Adrenal gland (tissue), 12 donors: ENCODE data around the gene NCBP1. TPM values are rescaled to one million over a fixed set of nuclear protein-coding genes. Genes with fewer than 3 reads are reported as not detected.

Experiments used
- DNase-seq, 7 donors: peaks; one replicate each; pipeline ENCODE4 v3.0.0-alpha.2; 2019 to 2020
- H3K27ac ChIP-seq, 5 donors: fragments of 200-600 bp; sonication (generic) in 4 of 5; 1 replicate in 3 of 5; 2 replicates in 2 of 5; pipeline versions ENCODE4 v1.5.1 to v1.8.0; 2016 to 2020; ENCODE audit warnings: mild to moderate bottlenecking in 1 of 5
- H3K27me3 ChIP-seq: fragments of 200-600 bp; 2 replicates; pipeline ENCODE4 v1.8.0; 2021
- H3K36me3 ChIP-seq, 2 donors: fragments of 200-600 bp; replicated peaks in 1 of 2; 1 replicate in 1 of 2; 2 replicates in 1 of 2; pipeline versions ENCODE4 v1.5.1 to v1.8.0; 2018 to 2022
- H3K4me1 ChIP-seq, 2 donors: fragments of 200-600 bp; replicated peaks in 1 of 2; 1 replicate in 1 of 2; 2 replicates in 1 of 2; pipeline versions ENCODE4 v1.5.1 to v1.8.0; 2018 to 2021
- H3K4me3 ChIP-seq, 4 donors: fragments of 200-600 bp; sonication (generic) in 3 of 4; one replicate each; pipeline ENCODE4 v1.5.1; 2016 to 2018
- H3K9me3 ChIP-seq, 3 donors: fragments of 200-600 bp; sonication (generic) in 1 of 3; replicated peaks in 1 of 3; 1 replicate in 2 of 3; 2 replicates in 1 of 3; pipeline versions ENCODE4 v1.5.1 to v1.8.0; 2016 to 2021
- CTCF ChIP-seq, 6 experiments: fragments of 450-650 bp in 4 of 6; fragments of 200-600 bp in 2 of 6; sonication (generic) in 1 of 6; IDR thresholded peaks; 1 replicate in 5 of 6; 2 replicates in 1 of 6; pipeline versions ENCODE4 v1.5.1 to v1.8.0; 2016 to 2021; ENCODE audit warnings: antibody characterized with exemption in 6 of 6, mild to moderate bottlenecking in 2 of 6, moderate library complexity in 1 of 6
- POLR2A ChIP-seq, 2 donors: fragments of 450-650 bp; IDR thresholded peaks; one replicate each; pipeline ENCODE4 v1.6.1; 2017; ENCODE audit warnings: antibody characterized with exemption in 2 of 2, mild to moderate bottlenecking in 2 of 2, moderate library complexity in 1 of 2
- WGBS, 4 donors: extraction: QIAGEN DNeasy Blood & Tissue Kit in 2 of 4; methylation state at CpG; one replicate each; pipeline versions ENCODE4 v1.1.5 to v1.1.7; 2013 to 2017; 5-methylcytosine and 5-hydroxymethylcytosine counted together
- intact Hi-C, 2 donors: fragments of 100-400 bp; cut with DNase I; formaldehyde crosslinking; loops; one replicate each; pipeline versions ENCODE4 v1.14.1 to v1.15.0; 2022 to 2023
- polyA plus RNA-seq, 3 donors: library from polyadenylated mRNA; stranded (reverse); fragments of 200-250 nt in 2 of 3; fragments of 350-450 nt in 1 of 3; fragmentation: Illumina TruSeq in 1 of 3; extraction: RNeasy Lipid Tissue Mini Kit (QIAGEN cat#74804) in 1 of 3; gene quantifications; one replicate each; pipeline ENCODE4 v1.2.3, GENCODE V29; 2013 to 2014
- total RNA-seq, 9 donors: library from RNA; depleted of rRNA in 4 of 9; stranded (reverse); fragments of >200 nt in 4 of 9; fragments of 120-200 nt in 1 of 9; fragmentation: NEBNext Ultra II Directional in 1 of 9; extraction: Animal tissue kit (Norgen Biotek cat#: 25700) in 1 of 9; gene quantifications; one replicate each; pipeline versions ENCODE4 v1.1.0 to v1.2.4, GENCODE V29; 2013 to 2023
- donor health status: healthy with polysubstance abuse.
- donor health status: Bipolar disorder and iron deficiency.
- donor health status: DM: yes; HTN: yes; CAD: no.
- donor health status: DM: no; HTN: no; CAD: no.
- donor health status: DM: no; HTN: no; CAD: no.
- donor health status: DM: yes; HTN: yes; CAD: no.

NCBP1 gene
- total and polyA plus RNA-seq, 12 donors = 7.8 to 26.1 (median 18.5) TPM

- no peak overlapping the region for H3K27ac ChIP-seq
- intact Hi-C loops = no loop called here
- 82 to 89% (median 87%) methylated on average over 3 of the region's 3 CpGs for WGBS, 4 donors
Measured at GRCh38 chr9:97638666-97639065, 5.0 kb downstream of the NCBP1 start.

GRCh38 chr9:97640325-97640724 is 6.7 kb downstream of the NCBP1 start:
- Histone ChIP-seq H3K27me3 (no peaks in the 10 kb centered on the region), H3K36me3 (peaks cover 0 to 31% of the 10 kb centered on the region in 2 donors), H3K4me1 (peaks cover 0 to 32% of the 10 kb centered on the region in 2 donors), H3K4me3 (no peak overlapping the region), H3K27ac (no peak overlapping the region), H3K9me3 (no peaks in the 10 kb centered on the region)
- TF ChIP-seq CTCF (IDR thresholded peaks at IDR 0.05) (no peak), POLR2A (IDR thresholded peaks at IDR 0.05) (no peak)
- DNase-seq = no peak
- intact Hi-C loops = no loop called here
- WGBS, 4 donors = 95 to 97% (median 96%) methylated on average over 2 of the region's 2 CpGs

More at GRCh38 chr9:97638666-97639065, 5.0 kb downstream of the NCBP1 start:
- DNase-seq = no peak
- peaks cover 0 to 42% of the 10 kb centered on the region in 2 donors for H3K4me1 ChIP-seq
- no peak overlapping the region for H3K4me3 ChIP-seq
- peaks cover 0 to 25% of the 10 kb centered on the region in 2 donors for H3K36me3 ChIP-seq
- no peak for TF ChIP-seq CTCF (IDR thresholded peaks at IDR 0.05)
- TF ChIP-seq POLR2A (IDR thresholded peaks at IDR 0.05) = no peak
- no peaks in the 10 kb centered on the region for H3K27me3 ChIP-seq
- no peaks in the 10 kb centered on the region for H3K9me3 ChIP-seq

GRCh38 chr9:97645720-97646119 is 12.1 kb downstream of the NCBP1 start:
- Histone ChIP-seq H3K4me1 (no peaks in the 10 kb centered on the region), H3K9me3 (no peaks in the 10 kb centered on the region), H3K36me3 (peaks cover 0 to 61% of the 10 kb centered on the region in 2 donors), H3K4me3 (no peak overlapping the region), H3K27ac (no peak overlapping the region), H3K27me3 (no peaks in the 10 kb centered on the region)
- TF ChIP-seq CTCF (IDR thresholded peaks at IDR 0.05) (no peak), POLR2A (IDR thresholded peaks at IDR 0.05) (no peak)
- DNase-seq = no peak
- intact Hi-C loops = no loop called here

GRCh38 chr9:97647996-97648395 is 14.4 kb downstream of the NCBP1 start:
- no peaks in the 10 kb centered on the region for H3K9me3 ChIP-seq
- intact Hi-C loops = no loop called here
- H3K4me3 ChIP-seq = no peak overlapping the region
- H3K27ac ChIP-seq = no peak overlapping the region
- WGBS, 4 donors = 90 to 97% (median 94%) methylated on average over 5 of the region's 5 CpGs
- TF ChIP-seq POLR2A (IDR thresholded peaks at IDR 0.05) (no peak), CTCF (IDR thresholded peaks at IDR 0.05) (no peak)
- H3K36me3 ChIP-seq = peaks cover 0 to 47% of the 10 kb centered on the region in 2 donors
- H3K27me3 ChIP-seq = no peaks in the 10 kb centered on the region
- DNase-seq = no peak
- H3K4me1 ChIP-seq = peaks cover 0 to 4% of the 10 kb centered on the region in 2 donors
